ENCODE results near the gene GAPVD1. TPM values are rescaled to one million over a fixed set of nuclear protein-coding genes. Genes with fewer than 3 reads are reported as not detected.
"Not testable (repeated sequence)": the region's sequence is repeated elsewhere in the genome, so short reads cannot be mapped to it uniquely, and the experiment has no call there.

The GAPVD1 gene
- total RNA-seq, 1 donor from 2014 or later, result 56.5 TPM

- peaks cover 4% of the 10 kb centered on the region for H3K36me3 Mint-ChIP-seq (ENCODE audit: unreplicated experiment)
- no peak overlapping the region for H3K4me3 Mint-ChIP-seq (ENCODE audit: unreplicated experiment)
- H3K27ac Mint-ChIP-seq (ENCODE audit: unreplicated experiment), result no peak overlapping the region
- TF ChIP-seq CTCF (IDR thresholded peaks at IDR 0.05), result no peak
- DNase-seq (ENCODE audit: extremely low spot score, unreplicated experiment), result no peak
- H3K9me3 Mint-ChIP-seq (ENCODE audit: unreplicated experiment), result no peaks in the 10 kb centered on the region
- peaks cover 31% of the 10 kb centered on the region for H3K4me1 Mint-ChIP-seq (ENCODE audit: unreplicated experiment)
- H3K27me3 Mint-ChIP-seq (ENCODE audit: unreplicated experiment), result no peaks in the 10 kb centered on the region
These were observed 15.8 kb downstream of the GAPVD1 start for GRCh38 chr9:125277411-125277810.

DNA sequence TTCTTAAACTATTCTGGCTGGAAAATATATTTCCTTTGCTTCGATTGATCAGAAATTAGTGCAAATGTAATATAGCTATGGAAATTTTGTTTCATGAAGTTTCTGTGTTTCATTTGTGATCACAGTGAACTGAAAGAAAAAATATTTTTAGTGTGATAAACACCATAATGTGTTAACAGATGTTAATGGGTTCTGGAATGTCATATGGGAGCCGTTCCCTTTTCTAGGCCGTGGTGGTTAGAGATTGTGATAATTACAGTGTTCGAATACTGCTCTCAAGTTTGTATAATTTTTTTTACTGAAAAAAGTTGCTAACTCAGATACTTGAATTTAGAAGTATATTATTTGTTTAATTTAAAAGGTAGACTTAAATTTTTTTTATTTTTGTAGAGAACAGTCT, 19.3 kb downstream of the GAPVD1 start:
- Mint-ChIP-seq H3K4me3 (ENCODE audit: unreplicated experiment) (no peak overlapping the region), H3K27ac (ENCODE audit: unreplicated experiment) (no peak overlapping the region), H3K27me3 (ENCODE audit: unreplicated experiment) (no peaks in the 10 kb centered on the region), H3K36me3 (ENCODE audit: unreplicated experiment) (no peaks in the 10 kb centered on the region), H3K4me1 (ENCODE audit: unreplicated experiment) (peaks cover 22% of the 10 kb centered on the region), H3K9me3 (ENCODE audit: unreplicated experiment) (no peaks in the 10 kb centered on the region)
- no peak for DNase-seq (ENCODE audit: extremely low spot score, unreplicated experiment)
- TF ChIP-seq CTCF (IDR thresholded peaks at IDR 0.05), result no peak

DNA sequence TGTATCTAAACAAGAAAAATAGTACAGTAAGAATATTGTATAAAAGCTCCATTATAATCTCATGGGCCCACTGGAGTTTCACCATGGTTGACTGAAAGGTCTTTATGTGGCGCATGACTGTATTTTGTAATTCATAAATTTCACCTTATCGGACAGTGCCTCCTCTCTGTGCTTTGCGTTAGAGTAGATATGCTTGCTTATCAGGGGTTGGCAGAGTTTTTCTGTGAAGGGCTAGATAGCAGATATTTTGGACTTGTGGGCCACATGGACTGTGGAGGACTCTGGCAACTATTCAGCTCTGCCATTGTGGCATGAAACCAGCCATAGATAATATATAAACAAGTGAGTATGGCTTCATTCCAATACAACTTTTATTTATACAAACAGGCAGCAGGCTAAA, 23.2 kb downstream of the GAPVD1 start:
- H3K27me3 Mint-ChIP-seq (ENCODE audit: unreplicated experiment), result no peaks in the 10 kb centered on the region
- no peaks in the 10 kb centered on the region for H3K36me3 Mint-ChIP-seq (ENCODE audit: unreplicated experiment)
- no peak overlapping the region for H3K27ac Mint-ChIP-seq (ENCODE audit: unreplicated experiment)
- TF ChIP-seq CTCF (IDR thresholded peaks at IDR 0.05), result no peak
- no peak overlapping the region for H3K4me3 Mint-ChIP-seq (ENCODE audit: unreplicated experiment)
- H3K4me1 Mint-ChIP-seq (ENCODE audit: unreplicated experiment), result peaks cover 6% of the 10 kb centered on the region
- H3K9me3 Mint-ChIP-seq (ENCODE audit: unreplicated experiment), result no peaks in the 10 kb centered on the region
- DNase-seq (ENCODE audit: extremely low spot score, unreplicated experiment), result no peak

DNA sequence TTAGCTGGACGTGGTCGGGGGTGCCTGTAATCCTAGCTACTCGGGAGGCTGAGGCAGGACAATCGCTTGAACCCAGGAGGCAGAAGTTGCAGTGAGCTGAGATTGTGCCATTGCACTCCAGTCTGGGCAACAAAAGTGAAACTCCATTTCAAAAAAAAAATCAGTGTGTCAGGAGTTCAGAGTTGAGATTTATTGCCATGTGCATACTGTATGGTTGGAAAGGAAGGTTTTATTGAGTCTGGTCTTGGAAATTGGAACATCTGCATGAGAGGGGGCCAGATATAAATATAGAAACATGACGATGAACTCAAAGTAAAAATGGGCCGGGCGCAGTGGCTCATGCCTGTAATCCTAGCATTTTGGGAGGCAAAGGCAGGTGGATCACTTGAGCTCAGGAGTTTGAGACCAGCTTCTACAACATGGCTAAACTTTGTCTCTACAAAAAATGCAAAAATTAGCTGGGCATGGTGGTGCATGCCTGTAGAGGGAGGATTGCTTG, 25.4 kb downstream of the GAPVD1 start:
- not testable (repeated sequence) for H3K27ac Mint-ChIP-seq (ENCODE audit: unreplicated experiment); DNase-seq (ENCODE audit: extremely low spot score, unreplicated experiment); H3K27me3 Mint-ChIP-seq (ENCODE audit: unreplicated experiment); H3K9me3 Mint-ChIP-seq (ENCODE audit: unreplicated experiment); H3K36me3 Mint-ChIP-seq (ENCODE audit: unreplicated experiment); H3K4me3 Mint-ChIP-seq (ENCODE audit: unreplicated experiment); H3K4me1 Mint-ChIP-seq (ENCODE audit: unreplicated experiment)

GRCh38 chr9:125293134-125293533, 31.5 kb downstream of the GAPVD1 start:
- TF ChIP-seq CTCF (IDR thresholded peaks at IDR 0.05), result no peak
- no peaks in the 10 kb centered on the region for H3K9me3 Mint-ChIP-seq (ENCODE audit: unreplicated experiment)
- no peaks in the 10 kb centered on the region for H3K27me3 Mint-ChIP-seq (ENCODE audit: unreplicated experiment)
- H3K27ac Mint-ChIP-seq (ENCODE audit: unreplicated experiment), result no peak overlapping the region
- no peaks in the 10 kb centered on the region for H3K36me3 Mint-ChIP-seq (ENCODE audit: unreplicated experiment)
- peaks cover 20% of the 10 kb centered on the region for H3K4me1 Mint-ChIP-seq (ENCODE audit: unreplicated experiment)
- no peak for DNase-seq (ENCODE audit: extremely low spot score, unreplicated experiment)
- no peak overlapping the region for H3K4me3 Mint-ChIP-seq (ENCODE audit: unreplicated experiment)

DNA sequence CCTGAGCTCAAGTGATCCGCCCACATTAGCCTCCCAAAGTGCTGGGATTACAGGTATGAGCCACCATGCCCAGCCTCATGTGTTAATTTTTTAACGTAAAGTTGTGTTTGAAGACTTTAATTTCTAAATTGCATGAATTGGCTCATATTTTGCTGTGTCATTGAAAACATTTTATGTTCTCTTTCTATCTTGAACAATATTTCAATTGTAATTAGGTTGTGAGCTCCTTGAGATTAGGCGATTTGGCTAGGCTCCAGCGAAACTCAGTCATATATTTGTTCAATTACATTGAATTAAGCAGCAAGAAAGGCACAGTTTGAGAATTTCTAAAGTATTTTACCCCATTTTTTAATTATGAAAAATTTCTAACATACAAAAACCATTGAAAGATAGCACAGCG, 34.0 kb downstream of the GAPVD1 start:
- Mint-ChIP-seq H3K9me3 (ENCODE audit: unreplicated experiment) (no peaks in the 10 kb centered on the region), H3K27me3 (ENCODE audit: unreplicated experiment) (no peaks in the 10 kb centered on the region), H3K4me1 (ENCODE audit: unreplicated experiment) (peaks cover 20% of the 10 kb centered on the region), H3K4me3 (ENCODE audit: unreplicated experiment) (no peak overlapping the region), H3K27ac (ENCODE audit: unreplicated experiment) (no peak overlapping the region), H3K36me3 (ENCODE audit: unreplicated experiment) (no peaks in the 10 kb centered on the region)
- TF ChIP-seq CTCF (IDR thresholded peaks at IDR 0.05), result no peak
- DNase-seq (ENCODE audit: extremely low spot score, unreplicated experiment), result no peak
